GM11168 (cell line): ENCODE measurements around the gene RAPGEF2.
"Not testable (repeated sequence)": the region's sequence is repeated elsewhere in the genome, so short reads cannot be mapped to it uniquely, and the experiment has no call there.

Experiments used
- in situ Hi-C: fragments of 300-500 bp; cut with MboI; formaldehyde crosslinking; loops from one replicate; pipeline ENCODE4 v1.12.0; 2022; ENCODE audit warnings: low sequenced_read_pairs; ENCODE audit not compliant: unreplicated experiment

RAPGEF2 gene

DNA sequence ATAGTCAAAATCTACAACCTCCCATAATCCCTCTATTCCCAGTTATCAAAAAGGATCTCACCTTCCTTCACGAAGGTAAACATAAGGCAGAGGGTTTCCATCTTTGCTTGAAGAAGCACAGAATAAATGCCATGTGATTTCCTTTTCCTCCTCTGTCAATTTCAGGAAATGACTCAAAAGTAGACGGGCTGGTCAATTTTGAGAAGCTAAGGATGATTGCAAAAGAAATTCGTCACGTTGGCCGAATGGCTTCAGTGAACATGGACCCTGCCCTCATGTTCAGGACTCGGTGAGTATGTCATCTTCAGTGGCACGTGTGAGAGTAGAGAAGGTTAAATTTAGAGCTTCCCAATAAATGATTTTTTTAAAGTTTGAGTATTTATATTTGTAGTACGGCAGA lies 240.2 kb downstream of the RAPGEF2 start:
- in situ Hi-C loops, result no loop called here

DNA sequence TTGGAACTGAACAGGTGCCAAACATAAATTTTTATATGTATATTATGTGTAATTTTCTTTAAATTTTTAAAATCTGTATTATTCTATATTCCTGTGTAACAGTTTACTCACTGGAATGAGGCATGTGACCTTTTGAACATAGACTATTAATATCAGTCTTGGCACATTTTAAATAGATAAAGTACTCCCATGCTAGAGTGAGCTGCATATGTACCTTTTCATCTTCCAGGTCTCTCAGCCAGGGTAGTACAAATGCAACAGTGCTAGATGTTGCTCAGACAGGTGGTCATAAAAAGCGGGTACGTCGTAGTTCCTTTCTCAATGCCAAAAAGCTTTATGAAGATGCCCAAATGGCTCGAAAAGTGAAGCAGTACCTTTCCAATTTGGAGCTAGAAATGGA lies 242.0 kb downstream of the RAPGEF2 start:
- in situ Hi-C loops, result no loop called here

DNA sequence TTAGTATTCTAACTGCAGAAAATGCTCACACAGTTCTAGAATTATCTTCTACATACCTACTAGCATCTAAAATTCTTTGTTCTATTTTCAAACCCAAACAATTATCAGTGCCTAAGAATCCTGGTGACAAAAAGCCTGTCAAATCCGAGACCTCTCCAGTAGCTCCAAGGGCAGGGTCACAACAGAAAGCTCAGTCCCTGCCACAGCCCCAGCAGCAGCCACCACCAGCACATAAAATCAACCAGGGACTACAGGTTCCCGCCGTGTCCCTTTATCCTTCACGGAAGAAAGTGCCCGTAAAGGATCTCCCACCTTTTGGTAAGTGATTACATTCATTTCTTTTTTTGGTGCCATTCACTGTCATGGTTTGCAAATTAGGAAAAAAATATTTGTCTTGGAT lies 243.8 kb downstream of the RAPGEF2 start:
- in situ Hi-C loops, result no loop called here

DNA sequence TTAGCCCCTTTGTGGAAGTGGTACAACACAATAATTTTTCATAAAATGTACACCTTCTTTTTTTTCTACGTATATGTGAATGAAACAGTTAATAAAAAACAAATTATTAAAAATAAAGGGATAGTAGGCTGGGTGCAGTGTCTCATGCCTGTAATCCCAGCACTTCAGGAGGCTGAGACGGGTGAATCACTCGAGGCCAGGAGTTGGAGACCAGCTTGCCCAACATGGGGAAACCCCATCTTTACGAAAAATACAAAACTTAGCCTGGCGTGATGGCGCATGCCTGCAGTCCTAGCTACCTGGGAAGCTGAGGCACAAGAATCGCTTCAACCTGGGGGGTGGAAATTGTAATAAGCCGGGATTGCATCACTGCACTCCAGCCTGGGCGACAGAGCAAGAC lies 244.9 kb downstream of the RAPGEF2 start:
- in situ Hi-C loops, result no loop called here

DNA sequence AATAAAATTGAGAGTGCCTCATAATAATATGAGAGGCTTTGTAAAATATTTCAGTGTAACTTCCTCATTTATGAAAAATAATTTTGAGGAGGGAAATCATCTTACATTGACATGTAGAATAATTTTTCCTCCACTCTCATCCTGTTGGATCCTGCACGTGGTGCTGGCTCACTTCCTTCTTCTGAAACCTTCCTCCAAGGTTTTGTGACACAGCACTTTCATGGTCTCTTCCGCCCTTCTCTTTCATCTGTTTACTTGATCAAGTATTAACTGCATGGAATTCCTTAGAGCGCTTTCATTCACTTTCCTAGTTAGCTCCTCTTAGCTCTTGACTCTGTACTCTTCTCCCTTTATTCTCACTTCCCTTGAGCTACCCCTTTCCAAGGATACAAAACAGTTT lies 246.5 kb downstream of the RAPGEF2 start:
- in situ Hi-C loops, result no loop called here

DNA sequence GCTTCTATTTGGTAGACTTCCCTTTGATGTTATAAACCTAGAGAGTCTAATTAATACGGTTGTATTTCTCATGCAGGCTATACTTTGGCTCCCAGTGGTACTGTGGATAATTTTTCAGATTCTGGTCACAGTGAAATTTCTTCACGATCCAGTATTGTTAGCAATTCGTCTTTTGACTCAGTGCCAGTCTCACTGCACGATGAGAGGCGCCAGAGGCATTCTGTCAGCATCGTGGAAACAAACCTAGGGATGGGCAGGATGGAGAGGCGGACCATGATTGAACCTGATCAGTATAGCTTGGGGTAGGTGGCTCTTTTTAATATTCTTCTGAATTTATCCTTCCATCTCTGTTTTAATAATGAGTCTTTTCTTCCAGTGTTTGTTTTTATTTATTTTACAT lies 249.7 kb downstream of the RAPGEF2 start:
- in situ Hi-C loops, result no loop called here

DNA sequence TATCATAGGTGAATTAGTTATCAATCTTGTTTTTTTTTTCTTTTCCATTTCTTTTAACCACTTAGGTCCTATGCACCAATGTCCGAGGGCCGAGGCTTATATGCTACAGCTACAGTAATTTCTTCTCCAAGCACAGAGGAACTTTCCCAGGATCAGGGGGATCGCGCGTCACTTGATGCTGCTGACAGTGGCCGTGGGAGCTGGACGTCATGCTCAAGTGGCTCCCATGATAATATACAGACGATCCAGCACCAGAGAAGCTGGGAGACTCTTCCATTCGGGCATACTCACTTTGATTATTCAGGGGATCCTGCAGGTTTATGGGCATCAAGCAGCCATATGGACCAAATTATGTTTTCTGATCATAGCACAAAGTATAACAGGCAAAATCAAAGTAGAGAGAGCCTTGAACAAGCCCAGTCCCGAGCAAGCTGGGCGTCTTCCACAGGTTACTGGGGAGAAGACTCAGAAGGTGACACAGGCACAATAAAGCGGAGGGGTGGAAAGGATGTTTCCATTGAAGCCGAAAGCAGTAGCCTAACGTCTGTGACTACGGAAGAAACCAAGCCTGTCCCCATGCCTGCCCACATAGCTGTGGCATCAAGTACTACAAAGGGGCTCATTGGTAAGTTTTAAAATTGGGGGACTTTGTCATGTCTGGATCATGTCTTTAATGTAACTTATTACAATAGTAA lies 250.7 kb downstream of the RAPGEF2 start:
- in situ Hi-C loops, result no loop called here

DNA sequence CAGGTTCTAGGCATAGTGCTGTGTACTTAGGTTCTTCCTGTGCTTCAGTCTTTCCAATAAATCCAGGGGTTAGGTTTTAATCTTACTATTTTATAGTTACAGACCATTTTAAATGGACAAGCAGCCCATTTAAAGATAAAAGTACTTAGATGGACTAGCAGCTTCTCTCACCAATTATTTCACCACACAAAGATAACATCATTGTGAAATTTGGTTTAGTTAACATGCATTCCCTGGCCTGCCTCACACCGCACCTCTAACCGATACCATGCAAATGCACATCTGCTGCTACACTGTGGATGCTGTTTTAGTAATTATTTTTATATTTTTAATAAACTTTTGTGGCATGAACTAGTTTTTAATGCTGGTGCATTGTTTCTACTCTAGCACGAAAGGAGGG lies 252.6 kb downstream of the RAPGEF2 start:
- in situ Hi-C loops, result no loop called here

DNA sequence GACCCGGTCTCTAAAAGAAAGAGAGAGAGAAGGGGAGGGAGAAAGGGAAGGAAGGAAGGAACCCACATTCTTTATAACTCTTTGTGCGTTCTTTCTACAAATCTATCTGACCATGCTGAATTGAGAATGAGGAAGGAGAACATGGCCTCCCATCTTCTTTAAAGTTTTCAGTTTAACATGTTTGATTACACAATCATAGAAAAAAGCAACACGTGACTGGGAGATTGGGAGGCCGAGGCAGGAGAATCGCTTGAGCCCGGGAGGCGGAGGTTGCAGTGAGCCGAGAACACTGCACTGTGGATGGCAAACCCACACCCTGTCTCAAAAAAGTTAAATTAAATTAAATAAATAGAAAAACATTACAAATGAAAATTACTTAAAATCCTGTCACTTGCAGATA lies 254.5 kb downstream of the RAPGEF2 start:
- in situ Hi-C loops, result no loop called here

DNA sequence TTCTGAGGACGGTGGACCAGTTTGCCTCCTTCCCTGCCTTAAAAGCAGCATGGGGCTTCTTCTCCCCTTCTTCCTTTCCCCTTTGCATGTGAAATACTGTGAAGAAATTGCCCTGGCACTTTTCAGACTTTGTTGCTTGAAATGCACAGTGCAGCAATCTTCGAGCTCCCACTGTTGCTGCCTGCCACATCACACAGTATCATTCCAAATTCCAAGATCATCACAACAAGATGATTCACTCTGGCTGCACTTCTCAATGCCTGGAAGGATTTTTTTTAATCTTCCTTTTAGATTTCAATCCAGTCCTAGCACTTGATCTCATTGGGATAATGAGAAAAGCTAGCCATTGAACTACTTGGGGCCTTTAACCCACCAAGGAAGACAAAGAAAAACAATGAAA lies 255.3 kb downstream of the RAPGEF2 start:
- in situ Hi-C loops, result no loop called here

DNA sequence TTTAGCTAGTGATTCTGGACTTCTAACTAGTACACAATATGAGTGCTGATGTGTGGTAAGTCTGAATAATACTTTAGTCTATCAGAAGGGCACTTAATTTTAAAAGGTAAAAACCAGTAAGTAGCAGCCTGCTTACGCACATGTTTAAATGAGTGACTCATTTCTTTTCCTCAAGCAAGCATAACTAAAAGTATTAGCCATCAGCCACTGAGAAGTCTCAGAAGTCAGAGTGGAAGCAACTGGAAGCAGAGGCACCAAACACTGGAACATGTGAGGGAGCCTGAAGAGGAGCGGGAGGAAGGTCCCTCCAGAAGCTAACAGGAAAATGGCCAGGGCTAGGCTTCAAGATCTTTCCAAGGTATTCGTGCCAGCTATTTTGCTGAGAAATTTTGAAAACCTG lies 257.7 kb downstream of the RAPGEF2 start:
- in situ Hi-C loops, result no loop called here

DNA sequence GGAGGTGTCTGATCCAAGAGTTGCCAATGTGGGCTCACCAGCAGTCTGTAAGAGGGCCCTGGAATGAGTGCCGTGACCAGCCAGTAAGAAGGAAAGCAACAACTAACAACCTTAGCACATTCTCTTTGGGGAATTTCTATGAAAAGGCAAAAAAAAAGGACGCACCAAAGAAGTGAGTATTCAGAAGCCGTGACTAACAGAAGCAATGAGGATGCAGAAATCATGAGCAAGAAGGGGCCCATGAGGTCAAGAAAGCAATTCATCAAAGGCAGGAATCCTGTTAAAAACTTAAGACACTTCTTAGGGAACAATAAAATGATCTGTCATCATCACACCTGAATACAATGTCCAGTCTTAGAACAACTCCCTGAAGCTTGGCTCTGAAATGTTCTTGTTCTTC lies 260.5 kb downstream of the RAPGEF2 start:
- in situ Hi-C loops, result no loop called here

DNA sequence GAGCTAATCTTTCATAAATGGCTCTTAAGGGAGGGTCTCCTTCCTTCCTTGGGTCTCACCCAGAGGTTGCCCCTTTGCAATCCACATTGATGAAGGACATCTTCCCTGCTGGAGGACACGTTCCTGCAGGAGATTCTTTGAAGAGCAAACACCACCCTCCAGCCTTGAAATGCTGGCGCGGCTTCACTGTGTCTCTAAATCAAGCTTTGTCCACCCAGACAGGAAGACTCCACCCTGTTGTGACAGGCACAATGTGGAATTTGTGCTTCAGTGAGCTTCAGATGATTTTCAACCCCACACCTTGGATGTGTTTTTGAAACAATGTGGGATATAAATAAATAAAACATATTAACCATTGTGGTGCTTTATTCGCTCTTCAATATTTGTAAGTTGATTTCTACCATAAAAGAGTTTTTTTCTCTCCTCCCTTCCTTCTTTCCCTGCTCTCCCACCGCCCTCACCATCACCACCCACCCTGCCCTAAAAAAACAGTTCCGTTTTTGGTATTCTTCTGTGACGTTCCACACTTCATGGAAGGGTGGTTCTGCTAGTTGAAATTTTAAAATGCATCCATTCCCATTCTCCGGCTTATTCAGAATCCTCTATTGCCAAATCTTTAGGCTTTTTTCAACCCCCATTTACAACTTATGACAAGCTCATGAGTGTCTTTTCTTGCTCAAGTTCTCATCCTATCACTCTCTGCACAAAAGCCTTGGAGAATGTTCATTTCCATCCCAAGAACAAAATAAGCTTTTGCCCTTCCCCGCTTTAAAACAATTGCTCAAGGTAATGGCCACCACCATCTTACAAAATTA lies 264.3 kb downstream of the RAPGEF2 start:
- in situ Hi-C loops, result no loop called here

DNA sequence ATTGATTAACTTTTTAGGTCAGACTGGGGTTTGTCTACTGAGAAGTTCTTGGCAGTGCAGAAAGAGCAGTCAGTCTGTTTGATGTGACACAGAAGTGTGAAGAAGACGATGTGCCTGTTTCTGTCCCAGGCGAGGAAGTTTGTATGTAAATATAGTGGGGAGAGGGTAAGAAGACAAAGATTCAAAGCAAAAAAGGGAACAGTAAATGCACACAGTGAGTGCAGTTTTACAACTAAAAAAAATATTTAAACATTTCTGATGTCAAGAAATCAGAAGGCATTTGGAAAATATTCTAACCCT lies 264.9 kb downstream of the RAPGEF2 start:
- in situ Hi-C loops, result no loop called here

DNA sequence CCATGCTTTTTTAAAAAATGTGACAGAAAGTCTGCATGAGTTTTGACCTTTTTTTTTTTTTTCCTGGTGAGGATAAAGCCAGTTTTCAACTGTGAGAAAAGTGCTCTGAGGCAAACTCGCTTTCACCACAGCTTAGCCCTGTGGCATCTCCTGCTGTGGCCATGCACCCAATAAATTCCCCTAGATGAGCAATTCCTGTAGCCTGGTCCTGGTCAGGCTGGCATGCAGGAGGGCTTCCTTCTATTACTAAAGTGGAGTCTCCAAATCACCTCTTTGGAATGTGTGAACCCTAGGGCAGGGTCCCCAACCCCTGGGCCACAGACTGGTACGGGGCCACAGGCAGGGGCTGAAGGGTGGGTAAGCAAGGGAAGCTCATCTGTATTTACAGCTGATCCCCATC lies 265.4 kb downstream of the RAPGEF2 start:
- in situ Hi-C loops, result no loop called here

DNA sequence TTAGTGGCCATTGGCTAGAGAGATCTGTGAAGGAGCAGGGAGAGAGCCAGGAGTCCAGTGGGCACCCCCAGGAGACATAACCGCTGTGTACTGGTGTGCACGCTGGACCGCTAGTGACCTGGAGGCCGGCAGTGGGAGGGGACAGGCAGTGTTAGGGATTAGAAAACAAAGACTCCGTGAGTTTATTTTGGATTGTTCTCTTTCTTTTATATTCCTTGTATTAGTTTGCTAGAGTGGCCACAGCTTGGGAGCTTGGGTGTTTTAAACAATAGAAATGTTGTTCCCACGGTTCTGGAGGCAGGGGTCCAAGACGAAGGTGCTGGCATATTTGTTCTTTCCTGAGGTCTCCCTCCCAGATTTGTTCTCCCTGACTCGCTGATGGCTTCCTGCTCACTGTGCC lies 266.4 kb downstream of the RAPGEF2 start:
- in situ Hi-C loops, result no loop called here

DNA sequence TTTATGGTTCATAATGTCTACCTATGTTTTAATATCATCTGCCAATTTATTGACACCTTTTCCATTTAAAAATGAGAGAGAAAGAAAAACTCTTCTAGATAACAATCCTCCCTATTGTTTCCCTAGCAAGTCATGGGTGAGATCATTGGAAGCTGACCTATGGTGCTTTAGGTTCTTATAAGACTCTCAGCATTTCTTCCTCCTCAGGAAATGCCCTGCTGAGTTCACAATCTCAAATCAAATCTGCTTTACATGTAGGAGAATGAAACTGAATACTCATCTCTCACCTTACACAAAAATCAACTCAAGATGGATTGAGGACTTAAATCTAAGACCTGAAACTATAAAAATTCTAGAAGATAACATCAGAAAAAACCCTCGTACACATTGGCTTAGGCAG lies 267.4 kb downstream of the RAPGEF2 start:
- in situ Hi-C loops, result no loop called here

DNA sequence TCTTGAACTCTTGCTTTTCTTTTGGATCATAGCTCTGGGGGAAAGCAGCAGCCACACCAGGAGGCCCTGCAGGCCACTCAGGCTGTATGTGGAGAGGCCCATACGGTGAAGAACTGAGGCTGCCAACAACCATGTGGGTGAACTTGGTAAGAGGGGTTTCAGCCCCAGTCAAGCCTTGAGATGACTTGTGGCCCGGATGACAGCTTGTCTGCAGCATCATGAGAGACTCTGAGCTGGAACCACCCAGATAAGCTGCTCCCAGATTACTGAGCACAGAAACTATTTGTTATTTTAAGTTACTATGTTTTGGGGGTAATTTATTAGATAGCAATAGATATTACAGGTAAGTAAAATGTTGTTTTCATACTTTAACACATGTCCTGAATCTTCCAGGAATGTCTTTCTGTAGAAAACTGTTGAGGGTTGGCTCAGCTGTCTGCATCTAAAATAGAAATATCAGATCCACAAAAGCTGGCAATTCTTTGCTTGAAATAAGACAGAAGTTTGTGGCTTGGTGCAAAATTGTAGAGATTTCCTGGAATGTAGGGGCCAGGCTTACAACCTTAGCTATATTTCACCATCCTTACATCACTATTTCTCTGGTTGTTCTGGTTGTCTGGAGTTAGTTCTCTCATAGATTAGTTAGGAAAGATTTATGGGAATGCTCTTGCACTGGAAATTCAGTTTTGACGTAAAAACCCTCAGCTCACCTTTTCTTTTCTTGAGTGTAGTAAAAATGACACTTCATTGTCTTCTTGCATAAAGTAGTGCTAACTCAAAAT lies 272.1 kb downstream of the RAPGEF2 start:
- in situ Hi-C loops, result no loop called here

DNA sequence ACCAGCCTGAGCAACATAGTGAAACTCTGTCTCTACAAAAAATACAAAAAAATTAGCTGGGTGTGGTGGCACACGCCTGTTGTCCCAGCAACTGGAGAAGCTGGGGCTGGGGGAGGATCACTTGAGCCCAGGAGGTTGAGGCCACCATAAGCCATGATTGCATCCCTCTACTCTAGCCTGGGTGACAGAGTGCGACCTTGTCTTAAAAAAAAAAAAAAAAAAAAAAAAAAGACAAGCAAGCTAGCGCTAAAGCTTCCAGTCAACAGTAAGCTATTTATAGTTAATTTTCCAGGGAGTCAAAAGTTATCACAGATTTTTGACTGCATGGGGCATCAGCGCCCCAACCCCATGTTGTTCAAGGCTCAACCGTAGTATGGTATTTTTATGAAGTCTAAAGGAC lies 273.4 kb downstream of the RAPGEF2 start:
- in situ Hi-C loops, result no loop called here

DNA sequence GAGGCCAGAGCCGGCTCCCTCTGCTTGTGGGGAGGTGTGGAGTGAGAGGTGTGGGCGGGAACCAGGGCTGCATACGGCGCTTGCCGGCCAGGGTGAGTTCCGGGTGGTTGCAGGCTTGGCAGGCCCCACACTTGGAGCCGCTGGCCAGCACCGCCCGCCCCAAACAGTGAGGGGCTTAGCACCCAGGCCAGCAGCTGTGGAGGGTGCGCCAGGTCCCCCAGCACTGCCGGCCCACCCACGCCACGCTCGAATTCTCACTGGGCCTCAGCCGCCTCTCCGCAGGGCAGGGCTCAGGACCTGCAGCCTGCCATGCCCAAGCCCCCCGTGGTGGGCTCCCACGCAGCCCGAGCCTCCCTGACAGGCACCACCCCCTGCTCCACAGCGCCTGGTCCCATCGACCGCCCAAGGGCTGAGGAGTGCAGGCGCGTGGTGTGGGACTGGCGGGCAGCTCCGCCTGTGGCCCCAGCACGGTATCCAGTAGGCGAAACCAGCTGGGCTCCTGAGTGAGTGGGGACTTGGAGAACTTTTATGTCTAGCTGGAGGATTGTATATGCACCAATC lies 275.3 kb downstream of the RAPGEF2 start:
- in situ Hi-C loops, result no loop called here

DNA sequence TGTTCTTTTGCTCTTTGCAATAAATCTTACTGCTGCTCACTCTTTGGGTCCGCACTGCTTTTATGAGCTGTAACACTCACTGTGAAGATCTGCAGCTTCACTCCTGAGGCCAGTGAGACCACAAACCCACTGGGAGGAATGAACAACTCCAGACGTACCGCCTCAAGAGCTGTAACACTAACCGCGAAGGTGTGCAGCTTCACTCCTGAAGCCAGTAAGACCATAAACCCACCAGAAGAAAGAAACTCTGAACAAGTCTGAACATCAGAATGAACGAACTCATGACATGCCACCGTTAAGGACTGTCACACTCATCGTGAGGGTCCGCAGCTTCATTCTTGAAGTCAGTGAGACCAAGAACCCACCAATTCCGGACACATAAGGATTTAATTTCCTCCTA lies 276.2 kb downstream of the RAPGEF2 start:
- in situ Hi-C loops, result not testable (repeated sequence)
